Activated CD4-positive, alpha-beta T cell treated with anti-CD3 and anti-CD28 coated beads, Interleukin-2, amount 10 ng/mL, durations not matched to agents 7 days and 5 days (primary cell): ENCODE results near the gene NECTIN1. TPM values are rescaled to one million over a fixed set of nuclear protein-coding genes. Genes with fewer than 3 reads are reported as not detected.

Source experiments
- CTCF ChIA-PET: fragments of 350-600 bp; sonication (Branson Sonifier 250); formaldehyde crosslinking; loops from one replicate; lab custom pipeline; 2021; ENCODE audit warnings: antibody characterized with exemption; lab: Charles Lee
- POLR2A ChIA-PET: fragments of 350-600 bp; sonication (Branson Sonifier 250); formaldehyde crosslinking; loops from one replicate; lab custom pipeline; 2021; ENCODE audit warnings: antibody characterized with exemption; lab: Charles Lee
- DNase-seq: peaks from one replicate; pipeline ENCODE4 v3.0.0-alpha.2; 2020
- H3K27ac Mint-ChIP-seq: one replicate; pipeline ENCODE4 v1.8.0; 2021; ENCODE audit warnings: mild to moderate bottlenecking, moderate library complexity, mixed read lengths
- H3K27me3 Mint-ChIP-seq: one replicate; pipeline ENCODE4 v1.8.0; 2021; ENCODE audit warnings: mixed read lengths
- H3K36me3 Mint-ChIP-seq: one replicate; pipeline ENCODE4 v1.8.0; 2021; ENCODE audit warnings: low read depth, mixed read lengths
- H3K4me1 Mint-ChIP-seq: one replicate; pipeline ENCODE4 v1.8.0; 2021; ENCODE audit warnings: mixed read lengths
- H3K4me3 Mint-ChIP-seq: one replicate; pipeline ENCODE4 v1.8.0; 2021; ENCODE audit warnings: mild to moderate bottlenecking, moderate library complexity, mixed read lengths
- H3K9me3 Mint-ChIP-seq: one replicate; pipeline ENCODE4 v1.8.0; 2021; ENCODE audit warnings: mixed read lengths
- total RNA-seq, 2 experiments: library from RNA; stranded (reverse); gene quantifications; one replicate each; pipeline ENCODE4 v1.2.3, GENCODE V29; 2021

The NECTIN1 gene
- total RNA-seq, 2 experiments from 2014 or later = 0.21 to 0.30 TPM

GRCh38 chr11:119590651-119591351 lies 138.2 kb downstream of the NECTIN1 start:
- Mint-ChIP-seq H3K36me3 (no peaks in the 10 kb centered on the region), H3K27ac (no peak overlapping the region), H3K27me3 (peaks cover 14% of the 10 kb centered on the region)

GRCh38 chr11:119589001-119589400 lies 140.0 kb downstream of the NECTIN1 start:
- POLR2A ChIA-PET = no interaction called here
- no peak overlapping the region for H3K27ac Mint-ChIP-seq
- CTCF ChIA-PET = no interaction called here

More at GRCh38 chr11:119590651-119591351, 138.2 kb downstream of the NECTIN1 start:
- Mint-ChIP-seq H3K4me3 (no peak overlapping the region), H3K9me3 (no peaks in the 10 kb centered on the region), H3K4me1 (peaks cover 13% of the 10 kb centered on the region)
- POLR2A ChIA-PET = no interaction called here
- no peak for DNase-seq
- CTCF ChIA-PET = no interaction called here

More at GRCh38 chr11:119589001-119589400, 140.0 kb downstream of the NECTIN1 start:
- no peak for DNase-seq
- no peak overlapping the region for H3K4me3 Mint-ChIP-seq
- H3K27me3 Mint-ChIP-seq = peaks cover 27% of the 10 kb centered on the region
- no peaks in the 10 kb centered on the region for H3K9me3 Mint-ChIP-seq
- peaks cover 20% of the 10 kb centered on the region for H3K4me1 Mint-ChIP-seq
- H3K36me3 Mint-ChIP-seq = no peaks in the 10 kb centered on the region
